Lung (tissue), 12 donors: ENCODE data around the gene NPL. TPM values are rescaled to one million over a fixed set of nuclear protein-coding genes. Genes with fewer than 3 reads are reported as not detected.
A peak's percentile ranks its signal among the peaks of the same experiment; 100 is the strongest.

Experiments
- ATAC-seq: fragments of 200-7000 bp; cut with Tn5 transposase; one replicate; pipeline ENCODE4 v1.9.1; 2020; ENCODE audit warnings: moderate number of reproducible peaks; ENCODE audit not compliant: insufficient read depth, low FRiP score
- DNase-seq, 3 donors: peaks; one replicate each; pipeline ENCODE4 v3.0.0-alpha.2; 2013 to 2017
- H3K27ac ChIP-seq, 2 donors: one replicate each; pipeline ENCODE4 v1.5.1; 2013; ENCODE audit warnings: mild to moderate bottlenecking in 2 of 2, moderate library complexity in 2 of 2, control low read depth in 1 of 2, inconsistent platforms in 1 of 2, low read depth in 1 of 2, low read length in 1 of 2
- H3K27me3 ChIP-seq, 3 donors: one replicate each; pipeline ENCODE4 v1.5.1; 2013; ENCODE audit warnings: low read length in 2 of 3; ENCODE audit not compliant: control insufficient read depth in 3 of 3, insufficient read depth in 3 of 3
- H3K36me3 ChIP-seq, 4 donors: one replicate each; pipeline ENCODE4 v1.5.1; 2013; ENCODE audit warnings: low read length in 4 of 4, mild to moderate bottlenecking in 1 of 4, moderate library complexity in 1 of 4; ENCODE audit not compliant: control insufficient read depth in 4 of 4, insufficient read depth in 4 of 4
- H3K4me1 ChIP-seq, 5 donors: one replicate each; pipeline ENCODE4 v1.5.1; 2013; ENCODE audit warnings: low read length in 5 of 5, mild to moderate bottlenecking in 2 of 5, moderate library complexity in 1 of 5; ENCODE audit not compliant: control insufficient read depth in 5 of 5, insufficient read depth in 5 of 5
- H3K4me3 ChIP-seq: one replicate; pipeline ENCODE4 v1.5.1; 2013; ENCODE audit warnings: mild to moderate bottlenecking, control low read depth, moderate library complexity
- H3K9ac ChIP-seq, 2 donors: one replicate each; pipeline ENCODE4 v1.5.1; 2013; ENCODE audit warnings: low read length in 2 of 2, control low read depth in 1 of 2; ENCODE audit not compliant: insufficient read depth in 1 of 2
- H3K9me3 ChIP-seq, 4 donors: one replicate each; pipeline ENCODE4 v1.5.1; 2013; ENCODE audit warnings: low read length in 3 of 4, mild to moderate bottlenecking in 1 of 4, moderate library complexity in 1 of 4; ENCODE audit not compliant: control insufficient read depth in 4 of 4, insufficient read depth in 3 of 4
- CTCF ChIP-seq: IDR thresholded peaks from 2 replicates; pipeline ENCODE4 v1.5.1; 2012; ENCODE audit warnings: mild to moderate bottlenecking; ENCODE audit errors: control extremely low read depth, extremely low read depth
- WGBS, 2 donors: extraction: QIAGEN DNeasy Blood & Tissue Kit; methylation state at CpG; one replicate each; pipeline ENCODE4 v1.1.7; 2013; 5-methylcytosine and 5-hydroxymethylcytosine counted together
- polyA plus RNA-seq, 2 donors: library from polyadenylated mRNA; stranded (reverse); fragments of 200-250 nt; gene quantifications; one replicate each; pipeline ENCODE4 v1.2.1, GENCODE V29; 2013
- total RNA-seq, 2 donors: library from RNA; depleted of rRNA in 1 of 2; stranded (reverse); fragments of >200 nt in 1 of 2; gene quantifications; one replicate each; pipeline ENCODE4 v1.2.1, GENCODE V29; 2014 to 2021
- donor health status: control.
- donor health status: control.
- donor health status: Bipolar disorder and iron deficiency.
- donor health status: healthy.
- donor health status: DM: yes; HTN: yes; CAD: no.

Gene NPL
- total and polyA plus RNA-seq, 4 donors = 31.9 to 116 (median 57.3) TPM

DNA sequence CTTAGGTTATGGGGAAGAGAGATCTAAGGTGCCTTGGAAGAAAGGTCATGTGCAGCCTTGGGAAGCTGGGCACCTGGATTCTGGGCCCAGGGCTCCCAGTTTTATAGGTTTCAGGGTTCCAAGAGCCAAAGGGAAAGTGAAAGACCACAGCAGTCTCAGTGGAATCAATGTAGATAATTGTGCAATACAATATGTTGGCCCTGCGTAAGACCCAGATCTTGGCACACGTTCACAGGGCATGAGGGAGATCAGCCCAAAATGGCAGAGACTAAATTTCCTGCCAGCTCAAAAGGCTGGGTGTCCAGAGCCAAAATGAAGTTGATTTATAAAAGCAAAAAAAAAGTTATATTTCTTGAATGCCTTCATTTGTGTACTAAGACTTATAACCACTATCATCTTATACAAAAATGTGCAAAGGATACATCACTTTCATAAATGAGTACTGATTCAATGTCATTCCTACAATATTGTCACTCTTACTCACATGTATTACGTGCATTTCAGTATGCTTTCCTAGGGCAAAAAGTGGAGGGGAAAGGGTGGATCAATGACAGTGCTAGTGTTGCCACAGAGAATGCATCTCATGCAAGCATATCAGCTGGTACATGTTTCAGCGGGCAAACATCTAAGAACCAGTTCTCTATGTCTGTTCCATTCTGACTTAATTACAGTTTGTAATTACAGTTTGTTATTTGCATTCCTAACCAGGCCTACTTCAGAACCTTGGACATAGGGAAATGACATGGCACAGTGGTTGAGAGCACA is 22.5 kb upstream of the NPL start:
- ATAC-seq = no peak
- no peak for DNase-seq
- Histone ChIP-seq H3K27ac (no peak overlapping the region), H3K4me3 (no peak overlapping the region), H3K27me3 (no peaks in the 10 kb centered on the region), H3K9me3 (no peaks in the 10 kb centered on the region), H3K4me1 (peaks cover 0 to 4% (median 0%) of the 10 kb centered on the region in 5 donors), H3K36me3 (no peaks in the 10 kb centered on the region), H3K9ac (no peak overlapping the region)
- whole genome bisulfite sequencing, 2 donors = 80 to 84% methylated on average over 4 of the region's 4 CpGs
- TF ChIP-seq CTCF = no peak

DNA sequence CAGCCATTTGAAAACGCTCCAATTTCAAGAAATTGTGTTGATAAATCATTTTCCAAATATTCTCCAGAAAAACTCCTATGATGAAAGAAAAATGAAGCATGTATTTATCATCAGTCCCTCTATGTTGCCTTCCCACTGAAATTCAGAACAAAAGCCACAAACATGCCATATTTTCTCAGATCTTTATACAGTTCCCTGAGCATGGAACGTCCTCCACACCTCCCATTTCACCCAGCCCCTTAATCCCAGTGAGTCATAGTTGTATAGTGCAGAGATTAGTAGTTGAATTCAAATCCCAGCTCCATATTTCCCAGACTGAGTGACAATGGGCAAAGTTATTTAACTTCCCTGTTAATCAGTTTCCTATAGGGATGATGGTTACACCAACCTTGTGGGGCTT is 20.6 kb upstream of the NPL start:
- H3K9me3 ChIP-seq = no peaks in the 10 kb centered on the region
- DNase-seq = peak in 1 of 3 donors; percentile 17
- H3K9ac ChIP-seq = no peak overlapping the region
- 71 to 81% methylated on average over 2 of the region's 2 CpGs for WGBS, 2 donors
- peaks cover 0 to 4% (median 0%) of the 10 kb centered on the region in 5 donors for H3K4me1 ChIP-seq
- H3K27ac ChIP-seq = no peak overlapping the region
- no peak for ATAC-seq
- no peak for TF ChIP-seq CTCF
- H3K27me3 ChIP-seq = no peaks in the 10 kb centered on the region
- no peak overlapping the region for H3K4me3 ChIP-seq
- H3K36me3 ChIP-seq = no peaks in the 10 kb centered on the region

DNA sequence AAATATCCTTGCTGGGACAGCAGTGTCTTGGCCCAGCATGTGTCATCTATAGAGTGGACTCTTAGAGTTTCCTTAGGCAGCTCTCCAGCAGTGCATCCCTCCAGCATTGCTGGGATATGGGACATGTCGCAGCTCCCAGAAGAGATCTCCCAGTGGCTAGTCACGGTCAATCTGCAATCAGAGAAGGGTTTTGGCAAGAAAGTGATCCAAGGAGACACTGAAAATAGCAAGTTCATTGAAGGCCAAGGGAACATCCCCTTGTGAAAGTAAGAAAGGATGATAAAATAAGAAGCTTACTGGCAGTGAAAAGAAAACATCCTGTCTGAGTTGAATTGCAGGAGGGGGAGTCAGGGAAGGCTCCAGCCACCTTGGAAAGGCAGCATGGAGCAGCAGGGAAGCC is 19.3 kb upstream of the NPL start:
- no peak for ATAC-seq
- 70 to 75% methylated on average over 2 of the region's 2 CpGs for WGBS, 2 donors
- no peak for TF ChIP-seq CTCF

More for the DNA sequence above, 19.3 kb upstream of the NPL start:
- Histone ChIP-seq H3K9ac (no peak overlapping the region), H3K27ac (no peak overlapping the region), H3K4me3 (no peak overlapping the region), H3K36me3 (no peaks in the 10 kb centered on the region), H3K9me3 (no peaks in the 10 kb centered on the region), H3K27me3 (no peaks in the 10 kb centered on the region), H3K4me1 (peaks cover 0 to 4% (median 0%) of the 10 kb centered on the region in 5 donors)
- peak in 1 of 3 donors; percentile 32 for DNase-seq
